Measurements from ENCODE around the gene AWAT2.

GRCh38 chrX:70029863-70030262 lies 19.9 kb downstream of the AWAT2 start:
- TF ChIP-seq, protein P1, sequence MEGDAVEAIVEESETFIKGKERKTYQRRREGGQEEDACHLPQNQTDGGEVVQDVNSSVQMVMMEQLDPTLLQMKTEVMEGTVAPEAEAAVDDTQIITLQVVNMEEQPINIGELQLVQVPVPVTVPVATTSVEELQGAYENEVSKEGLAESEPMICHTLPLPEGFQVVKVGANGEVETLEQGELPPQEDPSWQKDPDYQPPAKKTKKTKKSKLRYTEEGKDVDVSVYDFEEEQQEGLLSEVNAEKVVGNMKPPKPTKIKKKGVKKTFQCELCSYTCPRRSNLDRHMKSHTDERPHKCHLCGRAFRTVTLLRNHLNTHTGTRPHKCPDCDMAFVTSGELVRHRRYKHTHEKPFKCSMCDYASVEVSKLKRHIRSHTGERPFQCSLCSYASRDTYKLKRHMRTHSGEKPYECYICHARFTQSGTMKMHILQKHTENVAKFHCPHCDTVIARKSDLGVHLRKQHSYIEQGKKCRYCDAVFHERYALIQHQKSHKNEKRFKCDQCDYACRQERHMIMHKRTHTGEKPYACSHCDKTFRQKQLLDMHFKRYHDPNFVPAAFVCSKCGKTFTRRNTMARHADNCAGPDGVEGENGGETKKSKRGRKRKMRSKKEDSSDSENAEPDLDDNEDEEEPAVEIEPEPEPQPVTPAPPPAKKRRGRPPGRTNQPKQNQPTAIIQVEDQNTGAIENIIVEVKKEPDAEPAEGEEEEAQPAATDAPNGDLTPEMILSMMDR (IDR thresholded peaks at IDR 0.05; ENCODE audit: low read depth, low read length): no peak
- TF ChIP-seq EZH2phosphoT487 (IDR thresholded peaks at IDR 0.05; ENCODE audit: low read depth): no peak

Measured in OCI-LY3 (cell line).